B cell (primary cell): ENCODE measurements around the gene TRH. TPM values are rescaled to one million over a fixed set of nuclear protein-coding genes. Genes with fewer than 3 reads are reported as not detected.

Experiments
- ATAC-seq: fragments of 200-7000 bp; cut with Tn5 transposase; one replicate; pipeline ENCODE4 v1.10.0; 2021; ENCODE audit warnings: low read depth, mild to moderate bottlenecking, moderate number of reproducible peaks, moderate library complexity
- CTCF ChIA-PET: fragments of 350-600 bp; sonication (Branson Sonifier 250); formaldehyde crosslinking; loops from one replicate; lab custom pipeline; 2021; ENCODE audit warnings: antibody characterized with exemption, inconsistent platforms; lab: Charles Lee
- POLR2A ChIA-PET: fragments of 350-600 bp; sonication (Branson Sonifier 250); formaldehyde crosslinking; loops from one replicate; lab custom pipeline; 2021; ENCODE audit warnings: antibody characterized with exemption; lab: Charles Lee
- DNase-seq: peaks from one replicate; pipeline ENCODE4 v3.0.0; 2013
- H2AFZ ChIP-seq: 2 replicates; pipeline ENCODE4 v1.6.1; 2012; ENCODE audit warnings: mild to moderate bottlenecking, low read depth, low read length; ENCODE audit not compliant: insufficient read depth, poor library complexity, severe bottlenecking
- H3K27ac ChIP-seq, 2 donors: 1 replicate in 1 of 2; 2 replicates in 1 of 2; pipeline ENCODE4 v1.5.1; 2012 to 2013; ENCODE audit warnings: low read length in 2 of 2, mild to moderate bottlenecking in 2 of 2, moderate library complexity in 1 of 2
- H3K27me3 ChIP-seq, 4 experiments: fragments of 200-600 bp in 1 of 4; sonication (generic) in 1 of 4; replicated peaks in 1 of 4; 1 replicate in 2 of 4; 2 replicates in 2 of 4; pipeline versions ENCODE4 v1.6.1 to v1.7.0; 2013 to 2016; ENCODE audit warnings: low read length in 3 of 4, mild to moderate bottlenecking in 2 of 4, mixed read lengths in 1 of 4, moderate library complexity in 1 of 4; ENCODE audit not compliant: insufficient read depth in 4 of 4, control insufficient read depth in 3 of 4; ENCODE audit errors: control extremely low read depth in 1 of 4
- H3K36me3 ChIP-seq, 2 experiments: replicated peaks in 1 of 2; 1 replicate in 1 of 2; 2 replicates in 1 of 2; pipeline versions ENCODE4 v1.6.1 to v1.7.1; 2013; ENCODE audit warnings: low read length in 1 of 2; ENCODE audit not compliant: insufficient read depth in 2 of 2, control insufficient read depth in 1 of 2; ENCODE audit errors: control extremely low read depth in 1 of 2, extremely low read depth in 1 of 2
- H3K4me1 ChIP-seq, 2 donors: fragments of 200-600 bp in 1 of 2; sonication (generic) in 1 of 2; 1 replicate in 1 of 2; 2 replicates in 1 of 2; pipeline versions ENCODE4 v1.5.1 to v1.6.1; 2013 to 2017; ENCODE audit warnings: low read length in 2 of 2; ENCODE audit not compliant: control insufficient read depth in 2 of 2, insufficient read depth in 2 of 2
- H3K4me2 ChIP-seq: replicated peaks from 2 replicates; pipeline ENCODE3; 2012; ENCODE audit warnings: mild to moderate bottlenecking, low read depth, low read length; ENCODE audit not compliant: poor library complexity, severe bottlenecking
- H3K4me3 ChIP-seq, 5 experiments: fragments of 200-600 bp in 1 of 5; sonication (generic) in 1 of 5; 1 replicate in 3 of 5; 2 replicates in 2 of 5; pipeline versions ENCODE4 v1.5.1 to v1.7.0; 2011 to 2016; ENCODE audit warnings: low read length in 4 of 5, mild to moderate bottlenecking in 4 of 5, low read depth in 2 of 5, control low read depth in 1 of 5, moderate library complexity in 1 of 5; ENCODE audit not compliant: insufficient read depth in 1 of 5; ENCODE audit errors: control extremely low read depth in 1 of 5, extremely low read depth in 1 of 5
- H3K79me2 ChIP-seq: fragments of 200-600 bp; sonication (generic); one replicate; pipeline ENCODE4 v1.6.0; 2016; ENCODE audit warnings: low read length; ENCODE audit not compliant: control insufficient read depth, insufficient read depth
- H3K9ac ChIP-seq: fragments of 200-600 bp; sonication (generic); 2 replicates; pipeline ENCODE4 v1.6.1; 2017; ENCODE audit warnings: mild to moderate bottlenecking, low read length, moderate library complexity
- H3K9me3 ChIP-seq, 3 donors: one replicate each; pipeline versions ENCODE4 v1.6.1 to v1.7.1; 2013; ENCODE audit warnings: low read length in 2 of 3; ENCODE audit not compliant: control insufficient read depth in 2 of 3, insufficient read depth in 1 of 3; ENCODE audit errors: control extremely low read depth in 1 of 3
- H4K20me1 ChIP-seq: 2 replicates; pipeline ENCODE4 v1.6.0; 2012; ENCODE audit warnings: mild to moderate bottlenecking, low read length; ENCODE audit not compliant: insufficient read depth, control insufficient read depth, poor library complexity, severe bottlenecking
- H3K27ac Mint-ChIP-seq: one replicate; pipeline ENCODE4 v1.8.0; 2021; ENCODE audit warnings: mixed read lengths
- H3K27me3 Mint-ChIP-seq: one replicate; pipeline ENCODE4 v1.8.0; 2021; ENCODE audit warnings: mixed read lengths
- H3K4me1 Mint-ChIP-seq: one replicate; pipeline ENCODE4 v1.8.0; 2021; ENCODE audit warnings: mixed read lengths
- H3K4me3 Mint-ChIP-seq: one replicate; pipeline ENCODE4 v1.8.0; 2021; ENCODE audit warnings: mixed read lengths
- H3K9me3 Mint-ChIP-seq: one replicate; pipeline ENCODE4 v1.8.0; 2022; ENCODE audit warnings: mixed read lengths; ENCODE audit not compliant: insufficient read depth
- CTCF ChIP-seq: fragments of 200-600 bp; IDR thresholded peaks from one replicate; pipeline ENCODE4 v1.8.0; 2022; ENCODE audit warnings: antibody characterized with exemption, mild to moderate bottlenecking
- EZH2 ChIP-seq: IDR thresholded peaks from 2 replicates; pipeline ENCODE4 v1.6.1; 2012; ENCODE audit warnings: borderline replicate concordance, low read depth, mild to moderate bottlenecking, moderate library complexity, low read length; ENCODE audit not compliant: insufficient read depth, poor library complexity, severe bottlenecking
- WGBS: methylation state at CpG from one replicate; pipeline ENCODE4 v1.1.5; 2013; ENCODE audit warnings: missing lambda C conversion rate; ENCODE audit not compliant: insufficient coverage; 5-methylcytosine and 5-hydroxymethylcytosine counted together
- intact Hi-C: fragments of 100-400 bp; cut with micrococcal nuclease; formaldehyde crosslinking; loops from one replicate; pipeline ENCODE4 v1.10.0; 2022
- polyA plus RNA-seq: library from polyadenylated mRNA; depleted of rRNA; stranded (reverse); fragments of >200 nt; gene quantifications from 2 replicates; pipeline ENCODE4 v1.2.3, GENCODE V29; 2012
- total RNA-seq, 2 donors: library from RNA; stranded (reverse); fragments of 120-200 nt in 1 of 2; gene quantifications; 1 replicate in 1 of 2; 2 replicates in 1 of 2; pipeline versions ENCODE4 v1.2.3 to v1.2.4, GENCODE V29; 2013 to 2022

TRH gene
- total and polyA plus RNA-seq, 2 donors (not counting 1 experiment from before 2014, with no cell fraction given) = not detected

DNA sequence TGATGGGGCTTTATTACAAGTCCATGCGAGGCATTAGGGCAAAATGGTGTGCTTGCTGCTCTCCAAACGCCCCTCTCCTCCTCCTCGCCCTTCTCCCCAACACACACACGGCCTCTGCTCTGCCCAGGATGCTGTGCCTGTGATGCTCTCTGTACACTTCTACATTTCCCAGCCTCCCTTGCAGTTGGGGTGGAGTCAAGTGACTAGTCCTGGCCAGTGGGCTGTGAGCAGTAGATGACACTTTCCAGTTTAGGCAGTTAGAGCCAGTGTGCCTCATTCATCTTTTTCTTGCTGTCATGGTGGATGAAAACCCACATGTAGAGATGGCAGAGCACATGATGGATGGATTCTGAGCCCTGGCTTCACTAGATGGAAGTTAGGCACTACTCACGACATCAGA, 5.4 kb downstream of the TRH start:
- no peaks in the 10 kb centered on the region for H4K20me1 ChIP-seq
- H3K4me2 ChIP-seq = no peak overlapping the region
- Mint-ChIP-seq H3K9me3 (no peaks in the 10 kb centered on the region), H3K4me3 (no peak overlapping the region), H3K4me1 (peaks cover 6% of the 10 kb centered on the region), H3K27me3 (peaks cover 36% of the 10 kb centered on the region), H3K27ac (no peak overlapping the region)
- intact Hi-C loops = no loop called here
- H3K36me3 ChIP-seq = no peaks in the 10 kb centered on the region
- ATAC-seq (no peak), DNase-seq (no peak)
- no peak overlapping the region for H2AFZ ChIP-seq
- peaks cover 0 to 22% (median 10%) of the 10 kb centered on the region in 4 experiments for H3K27me3 ChIP-seq
- H3K9me3 ChIP-seq = peaks cover 0 to 9% (median 0%) of the 10 kb centered on the region in 3 donors
- no peaks in the 10 kb centered on the region for H3K79me2 ChIP-seq
- H3K9ac ChIP-seq = no peak overlapping the region
- peaks cover 9 to 10% of the 10 kb centered on the region in 2 donors for H3K4me1 ChIP-seq
- H3K27ac ChIP-seq = no peak overlapping the region
- no peak overlapping the region for H3K4me3 ChIP-seq
- ChIA-PET POLR2A (no interaction called here), CTCF (no interaction called here)
- no CpG with 5 or more reads among the region's 5 CpGs for WGBS
- no peak for TF ChIP-seq CTCF
- no peak for TF ChIP-seq EZH2

DNA sequence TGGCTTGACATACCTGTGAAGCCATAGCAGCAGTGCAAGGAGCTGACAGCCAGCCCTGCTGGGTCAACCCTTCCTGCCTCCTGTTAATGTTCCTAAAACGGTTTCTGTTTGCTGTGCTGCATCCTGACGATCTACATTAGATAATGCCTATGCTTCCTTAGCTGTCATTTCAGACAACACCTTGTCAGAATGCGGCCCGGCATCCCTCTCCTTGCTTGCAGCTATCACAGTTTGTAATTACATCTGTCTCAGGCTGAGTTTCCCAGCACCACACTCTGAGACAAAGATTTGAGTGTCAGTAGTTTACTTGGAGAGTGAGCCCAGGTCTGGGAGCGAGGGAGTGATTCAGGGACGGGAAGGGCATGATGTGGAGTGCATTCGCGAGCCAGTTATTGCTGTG, 9.0 kb downstream of the TRH start:
- Histone ChIP-seq H3K4me1 (no peaks in the 10 kb centered on the region), H3K27ac (no peak overlapping the region), H4K20me1 (no peaks in the 10 kb centered on the region), H3K27me3 (no peaks in the 10 kb centered on the region), H3K4me3 (no peak overlapping the region), H3K9me3 (no peaks in the 10 kb centered on the region), H3K9ac (no peak overlapping the region), H3K79me2 (no peaks in the 10 kb centered on the region), H2AFZ (no peak overlapping the region), H3K36me3 (no peaks in the 10 kb centered on the region), H3K4me2 (no peak overlapping the region)
- Mint-ChIP-seq H3K4me1 (no peaks in the 10 kb centered on the region), H3K9me3 (no peaks in the 10 kb centered on the region), H3K27me3 (peaks cover 23% of the 10 kb centered on the region), H3K27ac (no peak overlapping the region), H3K4me3 (no peak overlapping the region)
- POLR2A ChIA-PET = no interaction called here
- intact Hi-C loops = no loop called here
- CTCF ChIA-PET = no interaction called here
- 96% methylated on average over 6 of the region's 8 CpGs for WGBS
- DNase-seq (no peak), ATAC-seq (no peak)
- TF ChIP-seq CTCF (no peak), EZH2 (no peak)
